ENCODE data around the gene CD276.

- TF ChIP-seq, protein P1, sequence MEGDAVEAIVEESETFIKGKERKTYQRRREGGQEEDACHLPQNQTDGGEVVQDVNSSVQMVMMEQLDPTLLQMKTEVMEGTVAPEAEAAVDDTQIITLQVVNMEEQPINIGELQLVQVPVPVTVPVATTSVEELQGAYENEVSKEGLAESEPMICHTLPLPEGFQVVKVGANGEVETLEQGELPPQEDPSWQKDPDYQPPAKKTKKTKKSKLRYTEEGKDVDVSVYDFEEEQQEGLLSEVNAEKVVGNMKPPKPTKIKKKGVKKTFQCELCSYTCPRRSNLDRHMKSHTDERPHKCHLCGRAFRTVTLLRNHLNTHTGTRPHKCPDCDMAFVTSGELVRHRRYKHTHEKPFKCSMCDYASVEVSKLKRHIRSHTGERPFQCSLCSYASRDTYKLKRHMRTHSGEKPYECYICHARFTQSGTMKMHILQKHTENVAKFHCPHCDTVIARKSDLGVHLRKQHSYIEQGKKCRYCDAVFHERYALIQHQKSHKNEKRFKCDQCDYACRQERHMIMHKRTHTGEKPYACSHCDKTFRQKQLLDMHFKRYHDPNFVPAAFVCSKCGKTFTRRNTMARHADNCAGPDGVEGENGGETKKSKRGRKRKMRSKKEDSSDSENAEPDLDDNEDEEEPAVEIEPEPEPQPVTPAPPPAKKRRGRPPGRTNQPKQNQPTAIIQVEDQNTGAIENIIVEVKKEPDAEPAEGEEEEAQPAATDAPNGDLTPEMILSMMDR (conservative IDR thresholded peaks at IDR 0.05), result no peak
- no peak for TF ChIP-seq ZFX (IDR thresholded peaks at IDR 0.05)
Measured at GRCh38 chr15:73758461-73758860, 74.3 kb downstream of the CD276 start.

All from C4-2B (cell line).